ENCODE results near the gene TNIK. TPM values are rescaled to one million over a fixed set of nuclear protein-coding genes. Genes with fewer than 3 reads are reported as not detected.

The TNIK gene
- total RNA-seq, 1 donor from 2014 or later = 17.0 TPM

- no peak for DNase-seq (ENCODE audit: low read depth)
- no peaks in the 10 kb centered on the region for H3K36me3 ChIP-seq (ENCODE audit: control insufficient read depth, insufficient read depth, low read length)
- TF ChIP-seq, protein P1, sequence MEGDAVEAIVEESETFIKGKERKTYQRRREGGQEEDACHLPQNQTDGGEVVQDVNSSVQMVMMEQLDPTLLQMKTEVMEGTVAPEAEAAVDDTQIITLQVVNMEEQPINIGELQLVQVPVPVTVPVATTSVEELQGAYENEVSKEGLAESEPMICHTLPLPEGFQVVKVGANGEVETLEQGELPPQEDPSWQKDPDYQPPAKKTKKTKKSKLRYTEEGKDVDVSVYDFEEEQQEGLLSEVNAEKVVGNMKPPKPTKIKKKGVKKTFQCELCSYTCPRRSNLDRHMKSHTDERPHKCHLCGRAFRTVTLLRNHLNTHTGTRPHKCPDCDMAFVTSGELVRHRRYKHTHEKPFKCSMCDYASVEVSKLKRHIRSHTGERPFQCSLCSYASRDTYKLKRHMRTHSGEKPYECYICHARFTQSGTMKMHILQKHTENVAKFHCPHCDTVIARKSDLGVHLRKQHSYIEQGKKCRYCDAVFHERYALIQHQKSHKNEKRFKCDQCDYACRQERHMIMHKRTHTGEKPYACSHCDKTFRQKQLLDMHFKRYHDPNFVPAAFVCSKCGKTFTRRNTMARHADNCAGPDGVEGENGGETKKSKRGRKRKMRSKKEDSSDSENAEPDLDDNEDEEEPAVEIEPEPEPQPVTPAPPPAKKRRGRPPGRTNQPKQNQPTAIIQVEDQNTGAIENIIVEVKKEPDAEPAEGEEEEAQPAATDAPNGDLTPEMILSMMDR (IDR thresholded peaks at IDR 0.05; ENCODE audit: insufficient read depth, low read length, poor library complexity, severe bottlenecking) = no peak
- H3K4me3 ChIP-seq (ENCODE audit: low read depth, low read length) = no peak overlapping the region
- H3K27me3 ChIP-seq (ENCODE audit: control insufficient read depth, insufficient read depth, low read length) = no peaks in the 10 kb centered on the region
These were observed 114.2 kb downstream of the TNIK start for GRCh38 chr3:171346019-171346418.

GRCh38 chr3:171345107-171345843 is 114.9 kb downstream of the TNIK start:
- H3K27me3 ChIP-seq (ENCODE audit: control insufficient read depth, insufficient read depth, low read length) = no peaks in the 10 kb centered on the region
- no peak for DNase-seq (ENCODE audit: low read depth)
- no peak overlapping the region for H3K4me3 ChIP-seq (ENCODE audit: low read depth, low read length)
- TF ChIP-seq, protein P1 (IDR thresholded peaks at IDR 0.05; ENCODE audit: insufficient read depth, low read length, poor library complexity, severe bottlenecking) = no peak
- no peaks in the 10 kb centered on the region for H3K36me3 ChIP-seq (ENCODE audit: control insufficient read depth, insufficient read depth, low read length)

DNA sequence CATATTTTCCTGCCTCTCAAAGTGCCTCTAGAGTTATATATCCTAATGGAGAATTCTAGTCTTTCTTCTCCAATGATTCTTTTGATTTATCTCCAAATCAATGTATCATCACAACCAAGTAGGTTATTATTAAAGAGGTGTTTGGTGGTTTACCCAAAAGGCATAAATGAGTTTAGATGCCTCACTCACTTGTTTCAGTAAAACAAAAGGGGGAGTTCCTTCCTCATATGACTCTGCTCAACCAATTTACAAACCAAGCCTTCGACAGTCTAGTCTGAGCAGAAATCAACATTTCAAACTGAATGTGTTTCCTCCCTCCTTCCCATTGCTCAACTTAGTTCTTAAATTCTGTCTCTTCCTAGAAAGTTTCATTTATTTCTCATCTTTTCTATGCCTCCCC is 116.5 kb downstream of the TNIK start:
- DNase-seq (ENCODE audit: low read depth) = no peak
- H3K27me3 ChIP-seq (ENCODE audit: control insufficient read depth, insufficient read depth, low read length) = no peaks in the 10 kb centered on the region
- TF ChIP-seq, protein P1 (IDR thresholded peaks at IDR 0.05; ENCODE audit: insufficient read depth, low read length, poor library complexity, severe bottlenecking) = no peak
- no peak overlapping the region for H3K4me3 ChIP-seq (ENCODE audit: low read depth, low read length)
- no peaks in the 10 kb centered on the region for H3K36me3 ChIP-seq (ENCODE audit: control insufficient read depth, insufficient read depth, low read length)

GRCh38 chr3:171342783-171343420 is 117.3 kb downstream of the TNIK start:
- TF ChIP-seq, protein P1 (IDR thresholded peaks at IDR 0.05; ENCODE audit: insufficient read depth, low read length, poor library complexity, severe bottlenecking) = no peak

DNA sequence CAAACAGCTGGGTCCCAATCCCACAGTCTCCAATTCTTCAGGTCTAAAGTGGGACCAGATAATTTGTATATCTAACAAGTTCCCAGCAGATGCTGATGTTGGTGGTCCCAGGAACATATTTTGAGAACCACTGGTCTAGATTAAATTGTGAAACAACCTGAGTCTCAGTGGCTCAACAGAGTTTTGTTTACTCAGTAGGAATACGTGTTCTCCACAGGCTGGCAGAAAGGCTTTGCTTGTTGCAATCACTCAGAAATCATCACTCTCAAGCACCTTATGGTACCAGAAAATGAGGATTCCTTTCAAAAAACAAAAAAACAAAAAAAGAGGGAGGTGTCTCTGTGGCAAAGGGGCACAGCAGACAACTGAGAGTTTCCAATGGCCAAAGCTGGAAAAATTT is 118.0 kb downstream of the TNIK start:
- H3K27me3 ChIP-seq (ENCODE audit: control insufficient read depth, insufficient read depth, low read length) = no peaks in the 10 kb centered on the region
- TF ChIP-seq, protein P1 (IDR thresholded peaks at IDR 0.05; ENCODE audit: insufficient read depth, low read length, poor library complexity, severe bottlenecking) = no peak
- no peak overlapping the region for H3K4me3 ChIP-seq (ENCODE audit: low read depth, low read length)
- H3K36me3 ChIP-seq (ENCODE audit: control insufficient read depth, insufficient read depth, low read length) = no peaks in the 10 kb centered on the region
- no peak for DNase-seq (ENCODE audit: low read depth)

More at GRCh38 chr3:171342783-171343420, 117.3 kb downstream of the TNIK start:
- no peak for DNase-seq (ENCODE audit: low read depth)
- Histone ChIP-seq H3K4me3 (ENCODE audit: low read depth, low read length) (no peak overlapping the region), H3K27me3 (ENCODE audit: control insufficient read depth, insufficient read depth, low read length) (no peaks in the 10 kb centered on the region), H3K36me3 (ENCODE audit: control insufficient read depth, insufficient read depth, low read length) (no peaks in the 10 kb centered on the region)

All from kidney epithelial cell (primary cell).